Activated CD4-positive, alpha-beta T cell treated with anti-CD3 and anti-CD28 coated beads for 36 hours (primary cell): ENCODE results near the gene OR2T5. TPM values are rescaled to one million over a fixed set of nuclear protein-coding genes. Genes with fewer than 3 reads are reported as not detected.
A peak's percentile ranks its signal among the peaks of the same experiment; 100 is the strongest.
"Not testable (repeated sequence)": the region's sequence is repeated elsewhere in the genome, so short reads cannot be mapped to it uniquely, and the experiment has no call there.

Source experiments
- ATAC-seq: fragments of 200-7000 bp; cut with Tn5 transposase; one replicate; pipeline ENCODE4 v1.10.0; 2021; ENCODE audit warnings: mild to moderate bottlenecking, moderate library complexity
- CTCF ChIA-PET: fragments of 350-600 bp; sonication (Branson Sonifier 250); formaldehyde crosslinking; loops from one replicate; lab custom pipeline; 2021; ENCODE audit warnings: antibody characterized with exemption; lab: Charles Lee
- POLR2A ChIA-PET: fragments of 350-600 bp; sonication (Branson Sonifier 250); formaldehyde crosslinking; loops from one replicate; lab custom pipeline; 2021; ENCODE audit warnings: antibody characterized with exemption, inconsistent platforms; lab: Charles Lee
- DNase-seq: peaks from one replicate; pipeline ENCODE4 v3.0.0-alpha.2; 2020
- H3K27ac Mint-ChIP-seq: one replicate; pipeline ENCODE4 v1.8.0; 2021; ENCODE audit warnings: mixed read lengths
- H3K27me3 Mint-ChIP-seq: one replicate; pipeline ENCODE4 v1.8.0; 2021; ENCODE audit warnings: mixed read lengths
- H3K36me3 Mint-ChIP-seq: one replicate; pipeline ENCODE4 v1.8.0; 2021; ENCODE audit warnings: low read depth, mixed read lengths
- H3K4me1 Mint-ChIP-seq: one replicate; pipeline ENCODE4 v1.8.0; 2021; ENCODE audit warnings: mixed read lengths
- H3K4me3 Mint-ChIP-seq: one replicate; pipeline ENCODE4 v1.8.0; 2021; ENCODE audit warnings: mild to moderate bottlenecking, moderate library complexity, mixed read lengths
- H3K9me3 Mint-ChIP-seq: one replicate; pipeline ENCODE4 v1.8.0; 2021; ENCODE audit warnings: low read depth, mixed read lengths
- intact Hi-C, 2 experiments: fragments of 100-400 bp; cut with DNase I in 1 of 2; cut with micrococcal nuclease in 1 of 2; formaldehyde crosslinking; loops; one replicate each; pipeline versions ENCODE4 v1.14.2 to v1.15.1; 2022 to 2024; cut with DNase I, micrococcal nuclease
- total RNA-seq, 2 experiments: library from RNA; stranded (reverse); gene quantifications; one replicate each; pipeline ENCODE4 v1.2.3, GENCODE V29; 2021

Gene OR2T5
- not detected for total RNA-seq

- H3K4me1 Mint-ChIP-seq, ATAC-seq, H3K9me3 Mint-ChIP-seq, intact Hi-C loops, DNase-seq, POLR2A ChIA-PET, CTCF ChIA-PET, H3K27me3 Mint-ChIP-seq, H3K27ac Mint-ChIP-seq, H3K4me3 Mint-ChIP-seq, H3K36me3 Mint-ChIP-seq: not testable (repeated sequence)
Measured at GRCh38 chr1:248488289-248488688, at the start of gene OR2T5. OR2T5 (plus strand) TSS chr1:248488589; CDS start chr1:248488589, 0 bp downstream.

GRCh38 chr1:248438668-248439067 is 49.7 kb upstream of the OR2T5 start:
- H3K9me3 Mint-ChIP-seq, H3K4me3 Mint-ChIP-seq, DNase-seq, H3K27ac Mint-ChIP-seq, POLR2A ChIA-PET, intact Hi-C loops, ATAC-seq, H3K36me3 Mint-ChIP-seq, CTCF ChIA-PET, H3K4me1 Mint-ChIP-seq, H3K27me3 Mint-ChIP-seq: not testable (repeated sequence)

GRCh38 chr1:248439283-248439682 is 49.1 kb upstream of the OR2T5 start:
- ATAC-seq, intact Hi-C loops, CTCF ChIA-PET: not testable (repeated sequence)

GRCh38 chr1:248442500-248443277 is 45.7 kb upstream of the OR2T5 start:
- H3K9me3 Mint-ChIP-seq, DNase-seq, POLR2A ChIA-PET, CTCF ChIA-PET, H3K27me3 Mint-ChIP-seq, H3K36me3 Mint-ChIP-seq, H3K4me3 Mint-ChIP-seq, H3K27ac Mint-ChIP-seq, H3K4me1 Mint-ChIP-seq: not testable (repeated sequence)
- intact Hi-C loops, result loop anchor here in 1 of 2 experiments (5.0 kb wide), 1 partner anchor 210 kb away; no protein-coding TSS in a partner anchor
- ATAC-seq, result peak; percentile 66

More at GRCh38 chr1:248439283-248439682, 49.1 kb upstream of the OR2T5 start:
- H3K27me3 Mint-ChIP-seq, H3K9me3 Mint-ChIP-seq, H3K4me1 Mint-ChIP-seq, DNase-seq, H3K27ac Mint-ChIP-seq, H3K4me3 Mint-ChIP-seq, POLR2A ChIA-PET, H3K36me3 Mint-ChIP-seq: not testable (repeated sequence)

- H3K9me3 Mint-ChIP-seq, ATAC-seq, H3K27ac Mint-ChIP-seq, CTCF ChIA-PET, DNase-seq, H3K27me3 Mint-ChIP-seq, H3K4me3 Mint-ChIP-seq, H3K4me1 Mint-ChIP-seq, POLR2A ChIA-PET, H3K36me3 Mint-ChIP-seq: not testable (repeated sequence)
- intact Hi-C loops, result loop anchor here in 1 of 2 experiments (5.0 kb wide), 1 partner anchor 208 kb away; no protein-coding TSS in a partner anchor
Measured at GRCh38 chr1:248444603-248445002, 43.8 kb upstream of the OR2T5 start.

GRCh38 chr1:248445399-248445798 is 43.0 kb upstream of the OR2T5 start, which contains the start of gene OR2T2:
OR2T2 (plus strand) TSS chr1:248445637; CDS start chr1:248452798, 7,161 bp downstream.
- ATAC-seq, DNase-seq, intact Hi-C loops, H3K4me1 Mint-ChIP-seq, CTCF ChIA-PET, H3K27me3 Mint-ChIP-seq, H3K27ac Mint-ChIP-seq, H3K36me3 Mint-ChIP-seq, POLR2A ChIA-PET, H3K9me3 Mint-ChIP-seq, H3K4me3 Mint-ChIP-seq: not testable (repeated sequence)

GRCh38 chr1:248448409-248449074 is 39.8 kb upstream of the OR2T5 start:
- H3K4me3 Mint-ChIP-seq, H3K36me3 Mint-ChIP-seq, POLR2A ChIA-PET, H3K27ac Mint-ChIP-seq, ATAC-seq, H3K27me3 Mint-ChIP-seq, H3K9me3 Mint-ChIP-seq, DNase-seq, H3K4me1 Mint-ChIP-seq, intact Hi-C loops, CTCF ChIA-PET: not testable (repeated sequence)

GRCh38 chr1:248449821-248450465 is 38.4 kb upstream of the OR2T5 start:
- intact Hi-C loops, H3K4me3 Mint-ChIP-seq, H3K27ac Mint-ChIP-seq, POLR2A ChIA-PET, CTCF ChIA-PET, ATAC-seq, H3K36me3 Mint-ChIP-seq, H3K9me3 Mint-ChIP-seq, DNase-seq, H3K4me1 Mint-ChIP-seq, H3K27me3 Mint-ChIP-seq: not testable (repeated sequence)

GRCh38 chr1:248450466-248451145 is 37.8 kb upstream of the OR2T5 start:
- ATAC-seq, H3K27me3 Mint-ChIP-seq, H3K9me3 Mint-ChIP-seq, DNase-seq, H3K36me3 Mint-ChIP-seq, intact Hi-C loops, POLR2A ChIA-PET, CTCF ChIA-PET, H3K4me1 Mint-ChIP-seq, H3K27ac Mint-ChIP-seq, H3K4me3 Mint-ChIP-seq: not testable (repeated sequence)

- ATAC-seq, H3K27ac Mint-ChIP-seq, DNase-seq, H3K4me1 Mint-ChIP-seq, H3K9me3 Mint-ChIP-seq, CTCF ChIA-PET, POLR2A ChIA-PET, intact Hi-C loops, H3K4me3 Mint-ChIP-seq, H3K36me3 Mint-ChIP-seq, H3K27me3 Mint-ChIP-seq: not testable (repeated sequence)
Measured at GRCh38 chr1:248453619-248454018, 34.8 kb upstream of the OR2T5 start.

- POLR2A ChIA-PET, intact Hi-C loops, ATAC-seq, H3K36me3 Mint-ChIP-seq, H3K4me3 Mint-ChIP-seq, H3K9me3 Mint-ChIP-seq, DNase-seq, H3K27ac Mint-ChIP-seq, H3K4me1 Mint-ChIP-seq, H3K27me3 Mint-ChIP-seq, CTCF ChIA-PET: not testable (repeated sequence)
Measured at GRCh38 chr1:248455045-248455444, 33.3 kb upstream of the OR2T5 start.
